LNCaP clone FGC (cell line): Measurements from ENCODE around the gene PDGFB.

Experiments used
- DNase-seq: peaks from one replicate; pipeline ENCODE4 v3.0.0-alpha.2; 2011; ENCODE audit warnings: low read depth
- H3K4me3 ChIP-seq: 2 replicates; pipeline ENCODE4 v1.5.1; 2011; ENCODE audit warnings: mild to moderate bottlenecking, low read depth, low read length, control low read depth
- TF ChIP-seq, protein P1 (sequence below): IDR thresholded peaks from 2 replicates; pipeline ENCODE4 v1.5.1; 2012; ENCODE audit warnings: mild to moderate bottlenecking; ENCODE audit not compliant: control insufficient read depth, insufficient read depth; ENCODE audit errors: extremely low read depth

PDGFB gene

GRCh38 chr22:39182478-39183030 is 62.2 kb downstream of the PDGFB start:
- DNase-seq, result no peak
- no peak overlapping the region for H3K4me3 ChIP-seq
- TF ChIP-seq, protein P1, sequence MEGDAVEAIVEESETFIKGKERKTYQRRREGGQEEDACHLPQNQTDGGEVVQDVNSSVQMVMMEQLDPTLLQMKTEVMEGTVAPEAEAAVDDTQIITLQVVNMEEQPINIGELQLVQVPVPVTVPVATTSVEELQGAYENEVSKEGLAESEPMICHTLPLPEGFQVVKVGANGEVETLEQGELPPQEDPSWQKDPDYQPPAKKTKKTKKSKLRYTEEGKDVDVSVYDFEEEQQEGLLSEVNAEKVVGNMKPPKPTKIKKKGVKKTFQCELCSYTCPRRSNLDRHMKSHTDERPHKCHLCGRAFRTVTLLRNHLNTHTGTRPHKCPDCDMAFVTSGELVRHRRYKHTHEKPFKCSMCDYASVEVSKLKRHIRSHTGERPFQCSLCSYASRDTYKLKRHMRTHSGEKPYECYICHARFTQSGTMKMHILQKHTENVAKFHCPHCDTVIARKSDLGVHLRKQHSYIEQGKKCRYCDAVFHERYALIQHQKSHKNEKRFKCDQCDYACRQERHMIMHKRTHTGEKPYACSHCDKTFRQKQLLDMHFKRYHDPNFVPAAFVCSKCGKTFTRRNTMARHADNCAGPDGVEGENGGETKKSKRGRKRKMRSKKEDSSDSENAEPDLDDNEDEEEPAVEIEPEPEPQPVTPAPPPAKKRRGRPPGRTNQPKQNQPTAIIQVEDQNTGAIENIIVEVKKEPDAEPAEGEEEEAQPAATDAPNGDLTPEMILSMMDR, result no peak

- H3K4me3 ChIP-seq, result no peak overlapping the region
- TF ChIP-seq, protein P1, result no peak
- no peak for DNase-seq
Measured at GRCh38 chr22:39181778-39182177, 63.0 kb downstream of the PDGFB start.

DNA sequence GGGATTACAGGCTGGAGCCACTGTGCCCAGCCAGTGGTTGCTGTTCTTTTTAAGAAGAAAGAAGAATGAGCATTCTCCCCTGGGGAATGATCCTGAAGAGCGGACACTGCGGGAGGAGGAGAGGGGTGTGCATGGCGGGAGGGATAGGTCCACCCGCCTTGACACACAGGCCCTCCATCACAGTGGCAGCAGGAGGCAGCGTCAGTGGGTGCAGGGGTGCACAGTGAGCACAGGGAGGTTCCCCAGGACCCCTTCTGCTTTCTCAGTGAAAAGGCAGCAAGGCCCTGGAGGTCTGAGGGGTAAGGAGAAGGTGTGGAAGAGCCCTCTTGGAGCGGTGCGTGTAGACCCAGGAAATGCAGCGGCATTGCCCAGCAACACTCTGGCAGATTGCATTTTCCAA is 63.4 kb downstream of the PDGFB start:
- TF ChIP-seq, protein P1, result no peak
- H3K4me3 ChIP-seq, result no peak overlapping the region
- DNase-seq, result no peak

DNA sequence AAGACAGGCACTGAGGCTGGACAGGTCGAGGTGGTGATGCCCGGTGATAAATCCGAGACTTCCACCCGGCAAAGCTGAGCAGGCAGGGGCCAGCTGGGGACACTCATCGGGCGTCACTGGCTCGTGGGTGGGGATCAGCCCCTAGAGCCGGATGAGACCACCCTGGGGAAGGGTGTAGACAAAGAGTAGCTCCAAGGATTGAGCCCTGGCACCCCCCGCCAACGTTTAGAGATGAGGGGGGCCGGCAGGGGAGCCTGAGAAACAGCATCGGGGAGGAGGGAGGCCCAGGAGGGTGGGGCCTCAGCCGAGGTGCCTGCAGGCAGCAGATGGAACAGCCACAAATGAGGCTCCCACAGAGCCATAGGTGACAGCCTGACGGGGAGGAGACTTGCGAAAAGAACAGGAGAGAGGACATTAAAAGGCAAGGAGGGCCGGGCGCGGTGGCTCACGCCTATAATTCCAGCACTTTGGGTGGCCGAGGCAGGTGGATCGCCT is 64.9 kb downstream of the PDGFB start:
- TF ChIP-seq, protein P1, result no peak
- H3K4me3 ChIP-seq, result no peak overlapping the region
- DNase-seq, result no peak

DNA sequence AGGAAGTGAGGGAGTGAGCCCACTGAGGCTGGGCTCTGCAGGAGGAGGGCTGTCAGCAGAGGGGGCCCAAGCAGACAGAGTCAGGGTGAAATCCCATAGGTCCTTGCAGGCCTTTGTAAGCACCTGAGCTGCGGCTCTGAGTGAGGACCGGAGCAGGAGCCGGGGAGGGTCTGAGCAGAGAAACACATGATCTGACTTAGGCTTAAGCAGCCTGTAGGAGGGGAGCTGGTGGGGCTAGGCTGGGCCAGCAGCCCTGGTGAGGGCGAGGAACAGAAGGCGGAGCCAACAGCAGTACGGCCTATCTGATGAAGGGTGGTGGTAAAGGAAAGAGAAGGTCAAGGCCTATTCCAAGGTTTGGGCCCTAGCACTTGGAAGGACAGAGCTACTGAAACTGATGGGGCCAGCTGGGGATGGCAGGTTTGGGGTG is 65.4 kb downstream of the PDGFB start:
- H3K4me3 ChIP-seq, result no peak overlapping the region
- DNase-seq, result no peak

DNA sequence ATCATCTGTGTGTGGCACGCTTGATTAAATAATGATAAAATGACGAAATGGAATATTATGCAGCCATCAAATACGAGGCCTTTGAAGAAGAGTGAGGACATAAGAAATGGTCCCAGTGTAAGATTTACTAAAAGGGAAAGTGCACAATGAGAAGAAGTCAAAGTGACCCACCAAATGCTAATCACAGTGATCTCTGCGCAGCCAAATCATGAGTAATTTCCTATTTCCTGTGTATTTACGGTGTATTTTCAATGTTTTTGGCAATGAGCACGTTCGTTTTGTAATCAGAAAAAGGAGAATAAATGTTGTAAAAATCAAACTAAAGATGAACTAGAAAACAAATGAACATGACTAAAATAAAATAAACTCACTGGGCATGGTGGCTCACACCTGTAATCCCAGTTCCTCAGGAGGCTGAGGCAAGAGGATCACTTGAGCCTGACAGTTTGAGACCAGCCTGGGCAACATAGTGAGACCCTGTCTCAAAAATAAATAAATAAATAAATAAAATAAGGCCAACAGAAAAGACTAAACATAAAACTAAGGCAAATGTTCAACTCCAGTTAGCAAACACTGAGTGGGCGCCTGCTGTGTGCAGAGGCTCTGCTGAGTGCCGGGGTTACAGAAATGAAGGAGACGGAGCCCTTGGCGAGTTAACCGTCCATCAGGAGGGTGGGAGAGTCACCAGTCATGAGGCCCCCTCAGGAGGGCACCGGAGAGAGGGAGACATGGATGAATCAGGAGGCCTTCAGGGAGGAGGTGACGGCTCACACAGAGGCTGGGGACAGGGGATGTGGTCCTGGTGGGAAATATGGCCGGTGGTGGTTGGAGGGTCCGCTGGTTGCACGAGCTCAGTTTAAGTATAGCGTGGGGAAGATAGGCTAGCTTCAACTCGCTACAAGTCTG is 66.3 kb downstream of the PDGFB start:
- H3K4me3 ChIP-seq, result no peak overlapping the region
- no peak for DNase-seq
- TF ChIP-seq, protein P1, result no peak

More for the DNA sequence above, 65.4 kb downstream of the PDGFB start:
- TF ChIP-seq, protein P1, result no peak
